HG02678 (cell line): ENCODE results near the gene MARK2.
"Not testable (repeated sequence)": the region's sequence is repeated elsewhere in the genome, so short reads cannot be mapped to it uniquely, and the experiment has no call there.

ENCODE experiments used
- ATAC-seq: cut with Tn5 transposase; IDR thresholded peaks from one replicate; pipeline ENCODE4 v1.9.1; 2021; ENCODE audit warnings: mild to moderate bottlenecking, moderate library complexity; ENCODE audit not compliant: unreplicated experiment

MARK2 gene

GRCh38 chr11:63853476-63853875, 14.6 kb downstream of the MARK2 start:
- ATAC-seq, result no peak

GRCh38 chr11:63854696-63855095, 15.8 kb downstream of the MARK2 start:
- no peak for ATAC-seq

- ATAC-seq, result no peak
These were observed 17.1 kb downstream of the MARK2 start for GRCh38 chr11:63855975-63856374.

- ATAC-seq, result no peak
These were observed 20.0 kb downstream of the MARK2 start for GRCh38 chr11:63858628-63859550.

GRCh38 chr11:63862923-63863322, 24.0 kb downstream of the MARK2 start:
- no peak for ATAC-seq

- ATAC-seq, result not testable (repeated sequence)
These were observed 24.7 kb downstream of the MARK2 start for GRCh38 chr11:63863620-63864019.

- peak; percentile 84 for ATAC-seq
These were observed 27.3 kb downstream of the MARK2 start for GRCh38 chr11:63866211-63866610.

GRCh38 chr11:63867511-63867910, 28.6 kb downstream of the MARK2 start:
- no peak for ATAC-seq

- no peak for ATAC-seq
These were observed 29.6 kb downstream of the MARK2 start for GRCh38 chr11:63868399-63869064.

GRCh38 chr11:63869171-63869591, 30.3 kb downstream of the MARK2 start:
- ATAC-seq, result no peak

- ATAC-seq, result no peak
These were observed 30.8 kb downstream of the MARK2 start for GRCh38 chr11:63869683-63870082.

GRCh38 chr11:63870351-63871140, 31.6 kb downstream of the MARK2 start:
- ATAC-seq, result no peak

- peak; percentile 91 for ATAC-seq
These were observed 33.3 kb downstream of the MARK2 start for GRCh38 chr11:63871962-63872799.

- no peak for ATAC-seq
These were observed 33.9 kb downstream of the MARK2 start for GRCh38 chr11:63872800-63873197.

GRCh38 chr11:63873311-63873710, 34.4 kb downstream of the MARK2 start:
- no peak for ATAC-seq

GRCh38 chr11:63874511-63874910, 35.6 kb downstream of the MARK2 start:
- ATAC-seq, result no peak

GRCh38 chr11:63875506-63876065, 36.7 kb downstream of the MARK2 start:
- ATAC-seq, result no peak

GRCh38 chr11:63876616-63877015, 37.7 kb downstream of the MARK2 start:
- no peak for ATAC-seq

- ATAC-seq, result no peak
These were observed 38.8 kb downstream of the MARK2 start for GRCh38 chr11:63877658-63878241.
